GM19397 (cell line): Measurements from ENCODE around the gene CYSLTR1.
"Not testable (repeated sequence)": the region's sequence is repeated elsewhere in the genome, so short reads cannot be mapped to it uniquely, and the experiment has no call there.

Source experiments
- ATAC-seq: cut with Tn5 transposase; IDR thresholded peaks from one replicate; pipeline ENCODE4 v1.9.1; 2021; ENCODE audit warnings: mild to moderate bottlenecking, moderate library complexity; ENCODE audit not compliant: unreplicated experiment

The CYSLTR1 gene

DNA sequence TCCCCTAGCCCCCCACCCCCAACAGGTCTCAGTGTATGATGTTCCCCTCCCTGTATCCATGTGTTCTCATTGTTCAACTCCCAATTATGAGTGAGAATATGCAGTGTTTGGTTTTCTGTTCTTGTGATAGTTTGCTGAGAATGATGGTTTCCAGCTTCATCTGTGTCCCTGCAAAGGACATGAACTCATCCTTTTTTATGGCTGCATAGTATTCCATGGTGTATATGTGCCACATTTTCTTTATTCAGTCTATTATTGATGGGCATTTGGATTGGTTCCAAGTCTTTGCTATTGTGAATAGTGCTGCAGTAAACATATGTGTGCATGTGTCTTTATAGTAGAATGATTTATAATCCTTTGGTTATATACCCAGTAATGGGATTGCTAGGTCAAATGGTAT lies 101.4 kb downstream of the CYSLTR1 start:
- ATAC-seq: not testable (repeated sequence)
